Stimulated activated CD4-positive, alpha-beta T cell treated with anti-CD3 and anti-CD28 coated beads, Interleukin-4, amount 100 ng/mL, for 24 hours (primary cell): ENCODE results near the gene NETO1.

Experiments used
- DNase-seq: peaks from one replicate; pipeline ENCODE4 v3.0.0-alpha.2; 2020

The NETO1 gene, protein sequence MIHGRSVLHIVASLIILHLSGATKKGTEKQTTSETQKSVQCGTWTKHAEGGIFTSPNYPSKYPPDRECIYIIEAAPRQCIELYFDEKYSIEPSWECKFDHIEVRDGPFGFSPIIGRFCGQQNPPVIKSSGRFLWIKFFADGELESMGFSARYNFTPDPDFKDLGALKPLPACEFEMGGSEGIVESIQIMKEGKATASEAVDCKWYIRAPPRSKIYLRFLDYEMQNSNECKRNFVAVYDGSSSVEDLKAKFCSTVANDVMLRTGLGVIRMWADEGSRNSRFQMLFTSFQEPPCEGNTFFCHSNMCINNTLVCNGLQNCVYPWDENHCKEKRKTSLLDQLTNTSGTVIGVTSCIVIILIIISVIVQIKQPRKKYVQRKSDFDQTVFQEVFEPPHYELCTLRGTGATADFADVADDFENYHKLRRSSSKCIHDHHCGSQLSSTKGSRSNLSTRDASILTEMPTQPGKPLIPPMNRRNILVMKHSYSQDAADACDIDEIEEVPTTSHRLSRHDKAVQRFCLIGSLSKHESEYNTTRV

GRCh38 chr18:72867746-72868584, at the start of gene NETO1:
Gene NETO1 (minus strand): TSS chr18:72867987. CDS start chr18:72867291, 696 bp downstream.
- DNase-seq = no peak

- DNase-seq = no peak
Measured at GRCh38 chr18:72910045-72910444, 42.3 kb upstream of the NETO1 start.

DNA sequence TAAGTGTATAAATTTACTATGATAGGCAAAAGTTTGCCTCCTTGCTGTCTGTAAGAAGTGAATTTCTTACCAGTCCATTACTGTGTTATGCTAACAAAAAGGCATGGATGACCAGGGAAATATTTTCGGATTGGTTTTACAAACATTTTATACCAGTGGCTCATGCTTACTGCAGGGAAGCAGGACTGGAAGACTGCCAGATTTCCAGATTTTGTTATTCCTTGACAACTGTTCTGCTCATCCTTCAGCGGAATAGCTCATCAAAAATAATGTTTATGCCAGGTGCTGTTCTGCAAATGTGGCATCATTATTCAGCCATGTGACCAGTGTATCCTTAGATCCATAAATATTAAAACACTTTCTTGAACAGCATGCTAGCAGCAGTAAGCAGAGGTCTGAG, 40.4 kb upstream of the NETO1 start:
- DNase-seq = no peak

GRCh38 chr18:72903033-72903432, 35.2 kb upstream of the NETO1 start:
- DNase-seq = no peak

DNA sequence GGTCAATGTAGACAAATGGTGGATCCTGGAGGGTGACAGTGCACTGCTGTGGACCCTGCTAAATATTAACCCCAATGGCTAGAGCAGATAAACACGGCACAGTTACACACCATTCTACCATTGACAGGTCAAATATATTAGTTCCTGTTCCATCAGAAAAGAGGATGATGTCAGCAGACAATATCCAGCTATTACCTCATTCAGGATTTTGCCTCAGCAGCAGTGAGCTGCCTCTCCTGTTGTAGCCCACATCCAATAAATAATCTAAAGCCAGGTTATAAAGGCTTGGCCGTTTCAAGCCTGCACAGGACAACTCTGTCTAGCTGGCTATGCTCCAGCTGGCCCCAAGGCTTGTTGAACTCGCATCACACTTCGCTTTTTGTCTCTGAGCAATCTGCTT, 31.6 kb upstream of the NETO1 start:
- no peak for DNase-seq

- DNase-seq = no peak
Measured at GRCh38 chr18:72898870-72899269, 31.1 kb upstream of the NETO1 start.

GRCh38 chr18:72895548-72895947, 27.8 kb upstream of the NETO1 start:
- DNase-seq = no peak

- DNase-seq = no peak
Measured at GRCh38 chr18:72878561-72878960, 10.8 kb upstream of the NETO1 start.

DNA sequence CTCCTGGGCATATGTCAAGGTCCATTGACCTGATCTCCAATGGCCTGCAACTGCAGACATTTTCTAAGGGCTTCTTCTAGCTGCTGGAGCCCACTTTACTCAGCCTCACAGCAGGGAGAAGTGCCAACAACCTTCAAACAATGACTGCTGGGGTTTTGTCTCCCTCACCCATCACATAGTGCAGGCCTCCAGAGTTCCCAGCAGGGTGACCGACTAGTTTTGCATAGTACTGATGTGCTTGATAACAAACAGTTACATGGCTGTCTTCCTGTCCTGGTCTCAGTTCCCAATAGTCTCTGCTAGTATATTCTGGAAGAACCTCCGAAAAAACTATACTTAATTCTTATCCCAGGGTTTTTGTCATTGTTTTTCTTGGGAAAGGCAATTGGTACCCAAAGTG, 10.4 kb upstream of the NETO1 start:
- DNase-seq = no peak

GRCh38 chr18:72871091-72871490, 3.3 kb upstream of the NETO1 start:
- DNase-seq = no peak

- DNase-seq = no peak
Measured at GRCh38 chr18:72869226-72870185, 1.7 kb upstream of the NETO1 start.

DNA sequence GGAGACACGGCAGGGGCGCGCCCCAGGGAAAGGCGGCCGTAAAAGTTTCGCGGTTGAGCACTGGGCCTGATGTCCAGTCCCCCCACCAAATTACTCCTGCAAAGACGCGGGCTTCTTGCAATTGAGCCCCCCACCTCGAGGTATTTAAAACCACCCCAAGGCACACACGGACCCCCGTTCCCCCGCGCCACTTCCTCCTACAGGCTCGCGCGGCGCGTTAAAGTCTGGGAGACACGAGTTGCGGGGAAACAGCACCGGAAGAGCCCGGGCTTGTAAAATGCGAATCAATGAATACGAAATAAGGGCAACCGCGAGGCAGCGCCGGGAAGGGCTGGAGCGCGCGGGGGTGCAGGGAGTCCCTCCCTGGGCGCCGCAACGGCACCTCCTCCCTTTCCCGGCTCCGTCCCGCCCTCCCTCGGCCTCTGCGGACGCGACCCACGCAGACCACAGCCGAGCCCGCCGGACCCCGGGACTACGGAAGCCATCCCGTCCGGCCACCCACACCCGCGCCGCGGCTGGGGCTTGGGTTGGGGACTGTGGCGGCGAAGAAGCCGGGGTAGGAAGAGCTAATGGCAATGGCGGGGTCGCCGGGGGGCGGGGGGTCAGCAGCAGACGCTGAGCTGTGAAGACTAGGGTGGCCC, 918 bp upstream of the NETO1 start:
- DNase-seq = no peak

DNA sequence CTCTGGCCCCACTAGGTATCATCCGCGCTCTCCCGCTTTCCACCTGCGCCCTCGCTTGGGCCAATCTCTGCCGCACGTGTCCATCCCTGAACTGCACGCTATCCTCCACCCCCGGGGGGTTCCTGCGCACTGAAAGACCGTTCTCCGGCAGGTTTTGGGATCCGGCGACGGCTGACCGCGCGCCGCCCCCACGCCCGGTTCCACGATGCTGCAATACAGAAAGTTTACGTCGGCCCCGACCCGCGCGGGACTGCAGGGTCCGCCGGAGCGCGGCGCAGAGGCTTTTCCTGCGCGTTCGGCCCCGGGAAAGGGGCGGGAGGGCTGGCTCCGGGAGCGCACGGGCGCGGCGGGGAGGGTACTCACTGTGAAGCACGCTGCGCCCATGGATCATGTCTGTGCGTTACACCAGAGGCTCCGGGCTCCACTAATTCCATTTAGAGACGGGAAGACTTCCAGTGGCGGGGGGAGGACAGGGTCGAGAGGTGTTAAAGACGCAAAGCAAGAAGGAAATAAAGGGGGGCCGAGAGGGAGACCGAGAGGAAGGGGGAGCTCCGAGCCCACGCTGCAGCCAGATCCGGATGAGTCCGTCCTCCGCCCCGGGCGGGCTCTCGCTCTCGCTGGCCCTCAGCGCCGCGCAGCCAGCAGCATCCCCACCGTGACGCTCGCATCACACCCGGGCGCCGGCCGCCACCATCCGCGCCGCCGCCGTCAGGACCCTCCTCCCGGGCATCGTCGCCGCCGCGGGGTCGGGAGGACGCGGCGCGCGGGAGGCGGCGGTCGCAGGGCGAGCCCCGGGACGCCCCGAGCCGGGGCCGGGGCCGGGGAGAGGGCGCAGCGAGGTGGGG, 664 bp downstream of the NETO1 start:
- DNase-seq = no peak

- DNase-seq = no peak
Measured at GRCh38 chr18:72866442-72866900, 1.3 kb downstream of the NETO1 start.

GRCh38 chr18:72863754-72864153, 4.0 kb downstream of the NETO1 start:
- no peak for DNase-seq

- no peak for DNase-seq
Measured at GRCh38 chr18:72859088-72859487, 8.7 kb downstream of the NETO1 start.

DNA sequence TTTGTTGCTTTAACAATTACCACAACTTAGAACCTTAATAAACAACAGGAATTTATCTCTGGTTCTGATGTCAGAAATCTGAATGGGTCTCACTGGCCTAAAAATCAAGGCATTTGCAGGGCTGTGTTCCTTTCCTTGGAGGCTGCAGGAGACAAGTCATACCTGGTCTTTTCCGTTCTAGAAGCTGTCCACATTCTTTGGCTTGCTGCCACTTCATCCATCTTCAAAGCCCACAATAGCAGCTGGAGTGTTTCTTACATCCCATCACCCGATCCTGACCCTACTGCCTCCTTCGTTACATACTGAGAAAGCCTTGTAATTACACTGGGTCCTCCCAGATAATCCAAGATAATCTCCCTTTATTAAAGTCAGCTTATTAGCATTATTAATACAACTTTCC, 18.1 kb downstream of the NETO1 start:
- no peak for DNase-seq

GRCh38 chr18:72848503-72849237, 19.1 kb downstream of the NETO1 start:
- DNase-seq = no peak

- no peak for DNase-seq
Measured at GRCh38 chr18:72847771-72848170, 20.0 kb downstream of the NETO1 start.
